CD4-positive, alpha-beta memory T cell (primary cell): ENCODE measurements around the gene DCBLD1. TPM values are rescaled to one million over a fixed set of nuclear protein-coding genes. Genes with fewer than 3 reads are reported as not detected.

Experiments
- CTCF ChIA-PET: fragments of 350-600 bp; sonication (Branson Sonifier 250); formaldehyde crosslinking; loops from one replicate; lab custom pipeline; 2021; ENCODE audit warnings: inconsistent platforms; ENCODE audit not compliant: partially characterized antibody; lab: Charles Lee
- POLR2A ChIA-PET: fragments of 350-600 bp; sonication (Branson Sonifier 250); formaldehyde crosslinking; loops from one replicate; lab custom pipeline; 2021; ENCODE audit not compliant: partially characterized antibody; lab: Charles Lee
- DNase-seq, 5 donors: peaks; one replicate each; pipeline versions ENCODE4 v3.0.0 to v3.0.0-alpha.2; 2020 to 2022; ENCODE audit warnings: mixed read lengths in 1 of 5
- H3K27ac ChIP-seq: one replicate; pipeline ENCODE4 v1.7.0; 2013; ENCODE audit warnings: low read depth, low read length
- H3K27me3 ChIP-seq: 2 replicates; pipeline ENCODE4 v1.7.0; 2013; ENCODE audit warnings: mild to moderate bottlenecking, low read length, moderate library complexity; ENCODE audit not compliant: insufficient read depth
- H3K36me3 ChIP-seq: 2 replicates; pipeline ENCODE4 v1.7.0; 2013; ENCODE audit warnings: mild to moderate bottlenecking, low read length, moderate library complexity; ENCODE audit not compliant: insufficient read depth
- H3K4me1 ChIP-seq: 2 replicates; pipeline ENCODE4 v1.7.0; 2013; ENCODE audit warnings: mild to moderate bottlenecking, low read length, moderate library complexity; ENCODE audit not compliant: insufficient read depth
- H3K4me3 ChIP-seq, 2 donors: one replicate each; pipeline ENCODE4 v1.7.0; 2013; ENCODE audit warnings: low read length in 2 of 2, mild to moderate bottlenecking in 1 of 2
- H3K9me3 ChIP-seq, 2 donors: one replicate each; pipeline ENCODE4 v1.7.0; 2013; ENCODE audit warnings: low read length in 2 of 2, control low read depth in 1 of 2; ENCODE audit not compliant: control insufficient read depth in 1 of 2
- H3K27ac Mint-ChIP-seq, 7 donors: one replicate each; pipeline ENCODE4 v1.8.0; 2020 to 2021; ENCODE audit warnings: mixed read lengths in 7 of 7, mild to moderate bottlenecking in 6 of 7, inconsistent platforms in 3 of 7, moderate library complexity in 3 of 7
- H3K27me3 Mint-ChIP-seq, 2 donors: one replicate each; pipeline ENCODE4 v1.8.0; 2020 to 2021; ENCODE audit warnings: mixed read lengths in 2 of 2
- H3K36me3 Mint-ChIP-seq, 2 donors: one replicate each; pipeline ENCODE4 v1.8.0; 2020 to 2021; ENCODE audit warnings: mixed read lengths in 2 of 2, inconsistent platforms in 1 of 2, mild to moderate bottlenecking in 1 of 2
- H3K4me1 Mint-ChIP-seq, 4 donors: one replicate each; pipeline ENCODE4 v1.8.0; 2020 to 2021; ENCODE audit warnings: mixed read lengths in 4 of 4, mild to moderate bottlenecking in 1 of 4
- H3K4me3 Mint-ChIP-seq, 8 donors: one replicate each; pipeline ENCODE4 v1.8.0; 2020 to 2021; ENCODE audit warnings: mixed read lengths in 8 of 8, mild to moderate bottlenecking in 7 of 8, moderate library complexity in 6 of 8, inconsistent platforms in 3 of 8
- H3K9me3 Mint-ChIP-seq, 8 donors: one replicate each; pipeline ENCODE4 v1.8.0; 2020 to 2021; ENCODE audit warnings: mixed read lengths in 8 of 8, mild to moderate bottlenecking in 5 of 8, inconsistent platforms in 3 of 8, moderate library complexity in 1 of 8
- intact Hi-C: fragments of 100-400 bp; cut with micrococcal nuclease; formaldehyde crosslinking; loops from one replicate; pipeline ENCODE4 v1.15.1; 2023
- polyA plus RNA-seq, 2 donors: library from polyadenylated mRNA; unstranded; fragments of 300-500 nt; fragmentation: Illumina TruSeq; gene quantifications; one replicate each; pipeline ENCODE4 v1.2.3, GENCODE V29; 2021
- total RNA-seq, 2 experiments: library from RNA; stranded (reverse); gene quantifications; one replicate each; pipeline ENCODE4 v1.2.3, GENCODE V29; 2021

DCBLD1 gene
- total and polyA plus RNA-seq, 4 experiments from 2014 or later: 1.4 to 9.7 (median 5.6) TPM

DNA sequence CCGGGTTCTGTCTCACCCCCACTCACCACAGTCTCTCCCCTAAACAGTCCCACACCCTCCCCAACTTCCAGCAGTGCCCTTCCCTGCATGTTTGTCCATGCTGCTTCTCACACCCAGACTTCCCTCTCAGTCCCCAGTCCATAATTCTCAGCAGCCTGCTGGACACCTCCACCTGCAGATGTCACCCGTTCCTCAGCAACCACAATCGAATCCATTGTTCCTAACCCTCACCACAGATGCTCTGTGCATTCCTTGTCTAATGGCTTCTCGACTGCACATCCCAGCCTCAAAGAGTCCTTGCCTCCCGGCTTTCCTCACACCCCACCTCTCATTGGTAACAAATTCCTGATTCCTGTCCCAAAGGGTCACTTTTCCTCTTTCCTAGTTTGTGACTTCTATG lies 64.2 kb downstream of the DCBLD1 start:
- no peak for DNase-seq
- H3K36me3 Mint-ChIP-seq: no peaks in the 10 kb centered on the region
- no peaks in the 10 kb centered on the region for H3K9me3 ChIP-seq
- no peak overlapping the region for H3K4me3 ChIP-seq
- H3K27me3 Mint-ChIP-seq: no peaks in the 10 kb centered on the region
- peaks cover 38% of the 10 kb centered on the region for H3K4me1 ChIP-seq
- peak overlapping the region; percentile 35 to 88 (median 84) for H3K4me3 Mint-ChIP-seq
- no peaks in the 10 kb centered on the region for H3K9me3 Mint-ChIP-seq
- no peaks in the 10 kb centered on the region for H3K27me3 ChIP-seq
- peak overlapping the region; percentile 2 to 80 (median 41) for H3K27ac Mint-ChIP-seq
- H3K4me1 Mint-ChIP-seq: peaks cover 26 to 49% (median 40%) of the 10 kb centered on the region in 4 donors
- H3K27ac ChIP-seq: no peak overlapping the region
- no peaks in the 10 kb centered on the region for H3K36me3 ChIP-seq
- intact Hi-C loops: loop anchor here (5.0 kb wide), 1 partner anchor 1531 kb away; the partner anchor contains the start of gene FAM184A
- ChIA-PET CTCF (interaction anchor here (1.4 to 7.8 kb wide), 5 partner anchors 9 to 67 kb away, joined by 4 to 72 read pairs (median 6); no protein-coding TSS in a partner anchor), POLR2A (interaction anchor here (0.6 to 2.2 kb wide), 2 partner anchors 52 to 63 kb away, joined by 3 to 5 read pairs; no protein-coding TSS in a partner anchor)

DNA sequence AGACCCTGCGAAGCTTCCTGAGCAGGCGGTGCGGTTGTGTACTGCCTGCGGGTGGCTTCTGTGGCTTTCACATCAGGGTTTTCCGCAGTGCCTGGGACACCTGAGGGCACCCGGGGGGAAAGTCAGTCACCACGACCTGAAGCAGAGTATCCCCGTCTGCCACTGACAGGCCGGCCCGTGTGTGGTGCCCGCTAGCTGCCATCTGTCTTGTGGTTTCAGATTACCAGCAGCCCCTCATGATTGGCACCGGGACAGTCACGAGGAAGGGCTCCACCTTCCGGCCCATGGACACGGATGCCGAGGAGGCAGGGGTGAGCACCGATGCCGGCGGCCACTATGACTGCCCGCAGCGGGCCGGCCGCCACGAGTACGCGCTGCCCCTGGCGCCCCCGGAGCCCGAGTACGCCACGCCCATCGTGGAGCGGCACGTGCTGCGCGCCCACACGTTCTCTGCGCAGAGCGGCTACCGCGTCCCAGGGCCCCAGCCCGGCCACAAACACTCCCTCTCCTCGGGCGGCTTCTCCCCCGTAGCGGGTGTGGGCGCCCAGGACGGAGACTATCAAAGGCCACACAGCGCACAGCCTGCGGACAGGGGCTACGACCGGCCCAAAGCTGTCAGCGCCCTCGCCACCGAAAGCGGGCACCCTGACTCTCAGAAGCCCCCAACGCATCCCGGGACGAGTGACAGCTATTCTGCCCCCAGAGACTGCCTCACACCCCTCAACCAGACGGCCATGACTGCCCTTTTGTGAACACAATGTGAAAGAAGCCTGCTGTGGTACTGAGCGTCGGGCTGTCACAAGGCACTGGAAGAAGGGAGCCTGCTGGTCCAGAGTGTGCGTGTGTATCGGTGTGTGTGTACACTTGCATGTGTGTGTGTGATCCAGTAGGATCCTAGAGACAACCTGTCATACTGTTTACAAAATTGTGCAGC lies 65.5 kb downstream of the DCBLD1 start:
- H3K27ac ChIP-seq: peak overlapping the region; percentile 41
- H3K27ac Mint-ChIP-seq: peak overlapping the region; percentile 86 to 98 (median 92)

DNA sequence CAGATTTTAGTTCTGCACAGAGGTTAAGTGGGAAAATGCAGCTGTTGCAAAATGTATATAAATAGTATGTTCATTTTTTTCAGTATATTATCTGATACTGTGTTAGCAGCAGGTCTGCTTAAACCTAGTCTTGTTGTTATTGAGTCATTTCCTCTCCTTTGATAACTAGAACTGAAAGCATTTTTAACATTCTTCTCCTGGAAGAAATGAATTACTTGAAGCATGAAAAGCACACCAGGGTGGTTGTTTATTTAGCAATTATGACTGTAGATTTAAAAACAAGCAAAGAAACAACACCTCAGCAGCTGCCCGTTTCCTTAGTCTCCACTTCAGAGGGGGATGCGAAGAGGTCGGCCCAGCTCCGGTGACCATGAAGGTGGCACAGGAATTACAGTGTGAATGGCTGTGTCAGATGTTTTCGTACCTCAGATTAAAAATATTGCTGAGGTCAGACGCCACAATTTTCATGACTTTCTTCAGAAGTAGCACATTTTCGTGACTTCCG lies 66.4 kb downstream of the DCBLD1 start:
- H3K4me1 ChIP-seq: peaks cover 38% of the 10 kb centered on the region
- H3K27ac ChIP-seq: peak overlapping the region; percentile 41
- peak; percentile 34 to 53 (median 49) for DNase-seq
- H3K4me3 ChIP-seq: peak overlapping the region; percentile 50 to 73
- peaks cover 26 to 49% (median 40%) of the 10 kb centered on the region in 4 donors for H3K4me1 Mint-ChIP-seq
- peak overlapping the region; percentile 82 to 91 (median 88) for H3K4me3 Mint-ChIP-seq
- H3K27ac Mint-ChIP-seq: peak overlapping the region; percentile 85 to 95 (median 90)
- H3K36me3 ChIP-seq: no peaks in the 10 kb centered on the region
- no peaks in the 10 kb centered on the region for H3K27me3 ChIP-seq
- H3K9me3 ChIP-seq: no peaks in the 10 kb centered on the region
- CTCF ChIA-PET: interaction anchor here (1.3 to 16.2 kb wide), 5 partner anchors 16 to 97 kb away, joined by 3 to 232 read pairs (median 34); no protein-coding TSS in a partner anchor
- H3K27me3 Mint-ChIP-seq: no peaks in the 10 kb centered on the region
- POLR2A ChIA-PET: interaction anchor here (0.9 to 6.3 kb wide), 12 partner anchors 11 to 1161 kb away, joined by 3 to 75 read pairs (median 4); partner anchors contain the start of genes DCBLD1 and GOPC
- no peaks in the 10 kb centered on the region for H3K9me3 Mint-ChIP-seq
- intact Hi-C loops: loop anchor here (1.0 to 5.0 kb wide), 3 partner anchors 53 to 1528 kb away; partner anchors contain the start of genes DCBLD1, FAM184A and GOPC
- H3K36me3 Mint-ChIP-seq: no peaks in the 10 kb centered on the region

More for the DNA sequence above, 65.5 kb downstream of the DCBLD1 start:
- Histone ChIP-seq H3K36me3 (no peaks in the 10 kb centered on the region), H3K27me3 (no peaks in the 10 kb centered on the region), H3K9me3 (no peaks in the 10 kb centered on the region), H3K4me3 (peak overlapping the region; percentile 50 to 73), H3K4me1 (peaks cover 38% of the 10 kb centered on the region)
- peaks cover 26 to 49% (median 40%) of the 10 kb centered on the region in 4 donors for H3K4me1 Mint-ChIP-seq
- peak; percentile 32 to 74 (median 43) for DNase-seq
- H3K4me3 Mint-ChIP-seq: peak overlapping the region; percentile 82 to 91 (median 88)
- no peaks in the 10 kb centered on the region for H3K36me3 Mint-ChIP-seq
- ChIA-PET CTCF (interaction anchor here (1.3 to 16.2 kb wide), 6 partner anchors 8 to 96 kb away, joined by 3 to 232 read pairs (median 4); no protein-coding TSS in a partner anchor), POLR2A (interaction anchor here (0.9 to 6.3 kb wide), 10 partner anchors 10 to 1162 kb away, joined by 3 to 75 read pairs (median 4); partner anchors contain the start of genes DCBLD1 and GOPC)
- intact Hi-C loops: loop anchor here (5.0 kb wide), 1 partner anchor 1529 kb away; the partner anchor contains the start of gene FAM184A
- H3K9me3 Mint-ChIP-seq: no peaks in the 10 kb centered on the region
- H3K27me3 Mint-ChIP-seq: no peaks in the 10 kb centered on the region

DNA sequence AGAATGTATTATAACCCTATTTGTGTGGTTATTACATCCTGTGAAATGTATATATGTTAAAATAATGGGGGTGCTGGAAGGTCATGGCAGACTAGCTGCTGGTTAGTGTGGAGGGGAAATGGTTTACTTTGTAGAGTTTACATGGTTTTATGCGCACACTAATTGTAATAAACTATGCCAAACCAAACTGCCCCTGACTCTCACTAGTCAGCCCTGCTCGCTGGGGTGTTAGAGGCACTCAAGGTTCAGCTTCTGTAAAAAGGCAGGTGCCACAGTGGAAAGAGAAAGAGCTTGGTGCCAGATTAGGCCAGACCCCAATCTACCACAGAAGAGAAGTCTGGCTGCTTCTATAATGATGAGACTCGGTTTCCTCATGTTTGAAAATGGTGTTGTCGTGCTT lies 67.1 kb downstream of the DCBLD1 start:
- Mint-ChIP-seq H3K27ac (peak overlapping the region; percentile 85 to 95 (median 90)), H3K36me3 (no peaks in the 10 kb centered on the region), H3K9me3 (no peaks in the 10 kb centered on the region), H3K27me3 (no peaks in the 10 kb centered on the region), H3K4me3 (peak overlapping the region; percentile 82 to 91 (median 88)), H3K4me1 (peaks cover 26 to 49% (median 40%) of the 10 kb centered on the region in 4 donors)
- Histone ChIP-seq H3K27me3 (no peaks in the 10 kb centered on the region), H3K27ac (peak overlapping the region; percentile 41), H3K4me1 (peaks cover 38% of the 10 kb centered on the region), H3K4me3 (peak overlapping the region in 1 of 2 donors; percentile 73), H3K9me3 (no peaks in the 10 kb centered on the region), H3K36me3 (no peaks in the 10 kb centered on the region)
- ChIA-PET POLR2A (interaction anchor here (0.7 to 6.3 kb wide), 9 partner anchors 18 to 119 kb away, joined by 3 to 75 read pairs (median 3); partner anchors contain the start of genes DCBLD1 and GOPC), CTCF (interaction anchor here (1.3 to 16.2 kb wide), 5 partner anchors 15 to 98 kb away, joined by 3 to 232 read pairs (median 34); no protein-coding TSS in a partner anchor)
- peak in 4 of 5 donors; percentile 25 to 46 (median 31) for DNase-seq
- intact Hi-C loops: loop anchor here (1.0 to 5.0 kb wide), 3 partner anchors 53 to 1528 kb away; partner anchors contain the start of genes DCBLD1, FAM184A and GOPC

DNA sequence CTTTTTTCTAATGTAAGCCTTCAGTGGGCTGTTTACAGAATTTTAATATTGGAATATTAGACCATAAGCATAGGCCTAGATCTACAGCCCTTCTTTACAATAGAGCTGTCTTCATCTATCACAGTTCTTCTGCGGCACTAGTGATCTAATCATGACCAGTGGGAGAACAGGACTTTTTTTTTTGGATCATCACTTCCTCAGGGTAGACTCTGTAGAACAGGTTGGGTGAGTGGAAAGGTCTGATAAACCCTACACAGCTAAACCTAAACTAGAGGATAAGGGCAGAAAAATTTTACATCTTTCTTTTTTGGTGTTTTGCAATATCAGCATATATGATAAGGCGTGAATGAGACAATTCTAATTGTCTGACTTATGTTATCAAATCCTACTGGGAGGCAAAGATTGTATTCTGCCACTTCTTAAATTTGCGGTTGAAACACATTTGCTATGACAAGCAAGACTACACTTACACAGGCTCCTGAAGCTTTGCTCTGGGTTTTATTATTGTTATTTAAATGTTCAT lies 67.7 kb downstream of the DCBLD1 start:
- peaks cover 26 to 49% (median 40%) of the 10 kb centered on the region in 4 donors for H3K4me1 Mint-ChIP-seq
- H3K4me1 ChIP-seq: peaks cover 38% of the 10 kb centered on the region
- intact Hi-C loops: no loop called here
- H3K4me3 Mint-ChIP-seq: peak overlapping the region in 7 of 8 donors; percentile 17 to 91 (median 87)
- POLR2A ChIA-PET: interaction anchor here (0.7 to 6.3 kb wide), 6 partner anchors 19 to 100 kb away, joined by 3 to 75 read pairs (median 5); partner anchors contain the start of genes DCBLD1 and GOPC
- H3K27ac Mint-ChIP-seq: peak overlapping the region; percentile 77 to 94 (median 87)
- H3K36me3 ChIP-seq: no peaks in the 10 kb centered on the region
- CTCF ChIA-PET: interaction anchor here (1.3 to 16.2 kb wide), 4 partner anchors 54 to 98 kb away, joined by 5 to 232 read pairs (median 53); no protein-coding TSS in a partner anchor
- H3K27ac ChIP-seq: no peak overlapping the region
- no peaks in the 10 kb centered on the region for H3K36me3 Mint-ChIP-seq
- H3K9me3 ChIP-seq: no peaks in the 10 kb centered on the region
- no peaks in the 10 kb centered on the region for H3K27me3 Mint-ChIP-seq
- H3K27me3 ChIP-seq: no peaks in the 10 kb centered on the region
- DNase-seq: no peak
- no peaks in the 10 kb centered on the region for H3K9me3 Mint-ChIP-seq
- no peak overlapping the region for H3K4me3 ChIP-seq

DNA sequence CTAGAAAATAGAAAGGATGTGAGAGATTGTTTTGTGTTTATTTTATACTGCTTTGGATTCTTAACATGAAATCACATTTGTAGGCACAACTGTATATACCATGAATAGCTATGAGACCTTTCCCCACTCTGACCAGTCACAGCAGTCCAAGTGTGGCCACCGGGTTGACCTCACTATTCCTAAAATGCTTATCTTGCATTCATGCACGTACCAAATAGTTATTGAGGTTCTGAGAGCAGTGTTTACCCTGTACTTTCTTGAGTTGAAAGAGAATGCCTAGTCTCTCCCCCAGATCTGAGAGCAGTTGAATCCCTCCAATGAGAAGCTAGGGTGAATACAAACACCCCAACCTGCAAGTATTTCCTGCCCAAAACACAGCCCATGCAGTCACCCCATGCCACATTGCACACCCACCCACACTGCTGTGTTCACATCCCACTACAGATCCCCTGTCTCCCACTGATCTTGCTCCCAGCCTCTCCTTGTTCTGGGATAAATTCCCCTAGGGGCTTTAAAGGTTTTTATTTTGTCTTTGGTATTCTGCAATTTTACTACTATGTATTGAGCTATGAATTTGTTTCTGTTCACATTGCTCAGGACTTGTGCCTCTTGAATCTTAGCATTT lies 68.3 kb downstream of the DCBLD1 start:
- intact Hi-C loops: no loop called here
- no peaks in the 10 kb centered on the region for H3K9me3 ChIP-seq
- CTCF ChIA-PET: interaction anchor here (4.6 to 16.2 kb wide), 3 partner anchors 54 to 99 kb away, joined by 34 to 232 read pairs (median 72); no protein-coding TSS in a partner anchor
- Mint-ChIP-seq H3K4me3 (peak overlapping the region in 5 of 8 donors; percentile 1 to 38 (median 11)), H3K27me3 (no peaks in the 10 kb centered on the region), H3K27ac (peak overlapping the region; percentile 4 to 86 (median 54)), H3K4me1 (peaks cover 26 to 49% (median 40%) of the 10 kb centered on the region in 4 donors), H3K36me3 (no peaks in the 10 kb centered on the region), H3K9me3 (no peaks in the 10 kb centered on the region)
- peaks cover 39% of the 10 kb centered on the region for H3K4me1 ChIP-seq
- POLR2A ChIA-PET: interaction anchor here (0.6 to 6.3 kb wide), 3 partner anchors 52 to 133 kb away, joined by 3 to 75 read pairs (median 55); partner anchors contain the start of genes DCBLD1 and GOPC
- no peaks in the 10 kb centered on the region for H3K36me3 ChIP-seq
- peak in 1 of 5 donors; percentile 5 for DNase-seq
- H3K4me3 ChIP-seq: no peak overlapping the region
- no peaks in the 10 kb centered on the region for H3K27me3 ChIP-seq
- no peak overlapping the region for H3K27ac ChIP-seq
